HEK293 (cell line): ENCODE results near the gene RPL29.

Experiments used
- CTCF ChIA-PET: fragments of 350-600 bp; formaldehyde crosslinking; extraction: SDS; loops from one replicate; lab custom pipeline; 2021; ENCODE audit warnings: antibody characterized with exemption; lab: Yijun Ruan, JAX
- POLR2A ChIA-PET: fragments of 300-600 bp; formaldehyde crosslinking; extraction: SDS; loops from one replicate; lab custom pipeline; 2020; ENCODE audit warnings: antibody characterized with exemption, inconsistent platforms; lab: Yijun Ruan, JAX
- H3K27ac ChIP-seq: fragments of 200-500 bp; sonication (Bioruptor generic); 2 replicates; pipeline ENCODE4 v1.5.1; 2014; ENCODE audit warnings: low read depth, low read length, control low read depth, inconsistent platforms; ENCODE audit errors: extremely low read depth
- H3K36me3 ChIP-seq, 2 experiments: fragments of 200-500 bp in 1 of 2; sonication (Bioruptor generic) in 1 of 2; 1 replicate in 1 of 2; 2 replicates in 1 of 2; pipeline ENCODE4 v1.5.1; 2014 to 2017; ENCODE audit warnings: inconsistent platforms in 2 of 2, low read length in 2 of 2; ENCODE audit not compliant: control insufficient read depth in 2 of 2, insufficient read depth in 1 of 2
- H3K4me1 ChIP-seq: fragments of 200-500 bp; sonication (Bioruptor generic); 2 replicates; pipeline ENCODE4 v1.5.1; 2014; ENCODE audit warnings: mild to moderate bottlenecking, low read length, inconsistent platforms; ENCODE audit not compliant: control insufficient read depth, insufficient read depth
- H3K4me3 ChIP-seq: 2 replicates; pipeline ENCODE4 v1.5.1; 2011; ENCODE audit warnings: low read depth, mild to moderate bottlenecking, control low read depth, low read length, moderate library complexity
- H3K9me3 ChIP-seq: fragments of 200-500 bp; sonication (Bioruptor generic); 2 replicates; pipeline ENCODE4 v1.5.1; 2014; ENCODE audit warnings: low read depth, low read length, inconsistent platforms; ENCODE audit not compliant: control insufficient read depth, insufficient read depth
- HOXC10 ChIP-seq: sonication (generic); formaldehyde crosslinking; IDR thresholded peaks from 2 replicates; pipeline ENCODE4 v1.8.1; 2023; ENCODE audit warnings: mild to moderate bottlenecking, missing genetic modification reagents
- PRDM10 ChIP-seq: fragments of 450-650 bp; formaldehyde crosslinking; IDR thresholded peaks from 2 replicates; pipeline ENCODE4 v1.5.1; 2016; ENCODE audit warnings: missing biosample characterization, missing genetic modification characterization
- ZBTB17 ChIP-seq: fragments of 450-650 bp; formaldehyde crosslinking; IDR thresholded peaks from 2 replicates; pipeline ENCODE4 v1.5.1; 2016; ENCODE audit warnings: missing biosample characterization, missing genetic modification characterization
- ZBTB8A ChIP-seq: fragments of 450-650 bp; formaldehyde crosslinking; IDR thresholded peaks from 2 replicates; pipeline ENCODE4 v1.5.1; 2016; ENCODE audit warnings: missing biosample characterization, missing genetic modification characterization
- ZNF18 ChIP-seq: fragments of 450-650 bp; formaldehyde crosslinking; IDR thresholded peaks from 2 replicates; pipeline ENCODE4 v1.5.1; 2016; ENCODE audit warnings: missing biosample characterization, missing genetic modification characterization
- ZNF302 ChIP-seq: fragments of 450-650 bp; formaldehyde crosslinking; IDR thresholded peaks from 2 replicates; pipeline ENCODE4 v1.5.1; 2016; ENCODE audit warnings: missing biosample characterization, missing genetic modification characterization, low read depth
- ZNF394 ChIP-seq: fragments of 450-650 bp; formaldehyde crosslinking; IDR thresholded peaks from 2 replicates; pipeline ENCODE4 v1.5.1; 2016; ENCODE audit warnings: missing biosample characterization, missing genetic modification characterization, mild to moderate bottlenecking, moderate library complexity, borderline replicate concordance
- ZNF529 ChIP-seq: fragments of 450-650 bp; formaldehyde crosslinking; IDR thresholded peaks from 2 replicates; pipeline ENCODE4 v1.5.1; 2017; ENCODE audit warnings: missing genetic modification characterization, missing biosample characterization; ENCODE audit not compliant: insufficient replicate concordance
- ZNF560 ChIP-seq: fragments of 450-650 bp; formaldehyde crosslinking; IDR thresholded peaks from 2 replicates; pipeline ENCODE4 v1.5.1; 2017; ENCODE audit warnings: missing biosample characterization, missing genetic modification characterization, borderline replicate concordance
- ZNF561 ChIP-seq: fragments of 450-650 bp; IDR thresholded peaks from 2 replicates; pipeline ENCODE4 v1.5.1; 2018; ENCODE audit warnings: missing biosample characterization, missing genetic modification characterization, borderline replicate concordance
- ZNF596 ChIP-seq: fragments of 450-650 bp; IDR thresholded peaks from 2 replicates; pipeline ENCODE4 v1.5.0; 2018; ENCODE audit warnings: missing biosample characterization, mild to moderate bottlenecking, missing genetic modification characterization, moderate library complexity
- ZNF645 ChIP-seq: fragments of 450-650 bp; formaldehyde crosslinking; IDR thresholded peaks from 2 replicates; pipeline ENCODE4; 2016; ENCODE audit warnings: missing biosample characterization, missing genetic modification characterization
- ZSCAN4 ChIP-seq: fragments of 450-650 bp; formaldehyde crosslinking; IDR thresholded peaks from 2 replicates; pipeline ENCODE4 v1.5.1; 2017; ENCODE audit warnings: missing biosample characterization, missing genetic modification characterization
- ZXDB ChIP-seq: fragments of 450-650 bp; formaldehyde crosslinking; IDR thresholded peaks from 2 replicates; pipeline ENCODE4 v1.5.1; 2016; ENCODE audit warnings: missing biosample characterization, missing genetic modification characterization

Gene RPL29

GRCh38 chr3:51957520-51958205 lies 38.0 kb downstream of the RPL29 start (continued):
- no peak for TF ChIP-seq ZNF18 (tag by site-specific recombination)
- TF ChIP-seq ZNF596 (tag by site-specific recombination) = no peak

- no peak for TF ChIP-seq ZNF560 (tag by site-specific recombination)
- no peak for TF ChIP-seq ZXDB (tag by site-specific recombination)
- TF ChIP-seq ZNF302 (tag by site-specific recombination) = no peak
- TF ChIP-seq ZNF645 (tag by site-specific recombination) = no peak
- no peak for TF ChIP-seq HOXC10 (CRISPR knock-in tag)
- no peak for TF ChIP-seq ZNF394
- no peak for TF ChIP-seq ZNF561
- TF ChIP-seq, all 188 proteins: peak for 0
- Histone ChIP-seq H3K4me1 (no peaks in the 10 kb centered on the region), H3K9me3 (no peaks in the 10 kb centered on the region), H3K36me3 (peaks cover 0 to 35% of the 10 kb centered on the region in 2 experiments; a peak in 1 of 3 replicates), H3K4me3 (no peak overlapping the region), H3K27ac (no peak overlapping the region)
- POLR2A ChIA-PET = interaction anchor here (1.3 kb wide), 1 partner anchor 40 kb away, joined by 3 read pairs; the partner anchor contains the start of gene RPL29
- CTCF ChIA-PET = interaction anchor here (1.2 to 2.8 kb wide), 2 partner anchors 14 to 18 kb away, joined by 6 to 7 read pairs; partner anchors contain the start of genes ABHD14B, PARP3 and RRP9
Measured at GRCh38 chr3:51955893-51956770, 39.6 kb downstream of the RPL29 start.

- Histone ChIP-seq H3K36me3 (peaks cover 0 to 31% of the 10 kb centered on the region in 2 experiments; a peak in 1 of 3 replicates), H3K9me3 (no peaks in the 10 kb centered on the region), H3K4me3 (no peak within 1 kb of the TSS), H3K4me1 (no peaks in the 10 kb centered on the region), H3K27ac (no peak within 1 kb of the TSS)
- TF ChIP-seq ZBTB17 (tag by site-specific recombination) (no peak), ZBTB8A (tag by site-specific recombination) (no peak), ZSCAN4 (no peak), PRDM10 (no peak), ZNF529 (tag by site-specific recombination) (no peak)
- ChIA-PET CTCF (interaction anchor here (1.0 to 2.8 kb wide), 2 partner anchors 13 to 324 kb away, joined by 6 read pairs; partner anchors contain the start of genes PARP3, RRP9 and WDR82), POLR2A (interaction anchor here (1.3 kb wide), 1 partner anchor 37 kb away, joined by 3 read pairs; no protein-coding TSS in a partner anchor)
Measured at GRCh38 chr3:51955175-51955892, 40.4 kb downstream of the RPL29 start, which contains the start of gene GPR62. Gene GPR62 (plus strand): TSS chr3:51955381. CDS start chr3:51955653, 272 bp downstream.
